Astrocyte of the cerebellum (primary cell): ENCODE results near the gene C7orf57.

Experiments used
- DNase-seq: peaks from one replicate; pipeline ENCODE4 v3.0.0-alpha.2; 2011; ENCODE audit warnings: low read depth
- H3K4me3 ChIP-seq: 2 replicates; pipeline ENCODE4 v1.5.1; 2011; ENCODE audit warnings: mild to moderate bottlenecking, low read depth, low read length, moderate library complexity
- in situ Hi-C: cut with HindIII; loops from 2 replicates; pipeline ENCODE4 v1.10.0; 2017; ENCODE audit warnings: low sequenced_read_pairs
- TF ChIP-seq, protein P1 (sequence below): IDR thresholded peaks from 2 replicates; pipeline ENCODE4 v1.5.1; 2012; ENCODE audit warnings: low read length, low read depth, moderate library complexity, mild to moderate bottlenecking; ENCODE audit errors: missing control alignments

C7orf57 gene

DNA sequence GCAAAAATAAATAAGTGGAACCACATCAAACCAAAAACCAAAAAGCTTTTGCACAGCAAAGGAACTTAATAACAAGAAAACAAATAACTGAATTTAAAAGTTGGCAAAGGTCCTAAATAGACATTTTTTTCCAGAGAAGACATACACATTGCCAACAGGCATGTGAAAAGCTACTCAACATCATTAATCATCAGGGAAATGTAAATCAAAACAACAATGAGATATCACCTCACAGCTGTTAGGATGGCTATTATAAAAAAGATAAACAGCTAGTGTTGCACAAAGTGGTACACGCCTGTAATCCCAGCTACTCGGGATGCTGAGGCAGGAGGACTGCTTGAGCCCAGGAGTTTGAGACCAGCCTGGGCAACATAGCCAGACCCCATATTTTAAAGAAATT is 4.2 kb upstream of the C7orf57 start:
- in situ Hi-C loops = no loop called here
- TF ChIP-seq, protein P1, sequence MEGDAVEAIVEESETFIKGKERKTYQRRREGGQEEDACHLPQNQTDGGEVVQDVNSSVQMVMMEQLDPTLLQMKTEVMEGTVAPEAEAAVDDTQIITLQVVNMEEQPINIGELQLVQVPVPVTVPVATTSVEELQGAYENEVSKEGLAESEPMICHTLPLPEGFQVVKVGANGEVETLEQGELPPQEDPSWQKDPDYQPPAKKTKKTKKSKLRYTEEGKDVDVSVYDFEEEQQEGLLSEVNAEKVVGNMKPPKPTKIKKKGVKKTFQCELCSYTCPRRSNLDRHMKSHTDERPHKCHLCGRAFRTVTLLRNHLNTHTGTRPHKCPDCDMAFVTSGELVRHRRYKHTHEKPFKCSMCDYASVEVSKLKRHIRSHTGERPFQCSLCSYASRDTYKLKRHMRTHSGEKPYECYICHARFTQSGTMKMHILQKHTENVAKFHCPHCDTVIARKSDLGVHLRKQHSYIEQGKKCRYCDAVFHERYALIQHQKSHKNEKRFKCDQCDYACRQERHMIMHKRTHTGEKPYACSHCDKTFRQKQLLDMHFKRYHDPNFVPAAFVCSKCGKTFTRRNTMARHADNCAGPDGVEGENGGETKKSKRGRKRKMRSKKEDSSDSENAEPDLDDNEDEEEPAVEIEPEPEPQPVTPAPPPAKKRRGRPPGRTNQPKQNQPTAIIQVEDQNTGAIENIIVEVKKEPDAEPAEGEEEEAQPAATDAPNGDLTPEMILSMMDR = no peak
- no peak for DNase-seq
- no peak overlapping the region for H3K4me3 ChIP-seq

GRCh38 chr7:48033922-48034321 is 1.4 kb upstream of the C7orf57 start:
- DNase-seq = no peak
- in situ Hi-C loops = no loop called here
- TF ChIP-seq, protein P1 = no peak
- H3K4me3 ChIP-seq = no peak overlapping the region

GRCh38 chr7:48035967-48036478 is 680 bp downstream of the C7orf57 start:
- in situ Hi-C loops = no loop called here
- TF ChIP-seq, protein P1 = no peak
- H3K4me3 ChIP-seq = peak overlapping the region; percentile 58
- DNase-seq = no peak

GRCh38 chr7:48038815-48039506 is 3.6 kb downstream of the C7orf57 start:
- in situ Hi-C loops = no loop called here
- no peak overlapping the region for H3K4me3 ChIP-seq
- TF ChIP-seq, protein P1 = no peak
- DNase-seq = no peak

DNA sequence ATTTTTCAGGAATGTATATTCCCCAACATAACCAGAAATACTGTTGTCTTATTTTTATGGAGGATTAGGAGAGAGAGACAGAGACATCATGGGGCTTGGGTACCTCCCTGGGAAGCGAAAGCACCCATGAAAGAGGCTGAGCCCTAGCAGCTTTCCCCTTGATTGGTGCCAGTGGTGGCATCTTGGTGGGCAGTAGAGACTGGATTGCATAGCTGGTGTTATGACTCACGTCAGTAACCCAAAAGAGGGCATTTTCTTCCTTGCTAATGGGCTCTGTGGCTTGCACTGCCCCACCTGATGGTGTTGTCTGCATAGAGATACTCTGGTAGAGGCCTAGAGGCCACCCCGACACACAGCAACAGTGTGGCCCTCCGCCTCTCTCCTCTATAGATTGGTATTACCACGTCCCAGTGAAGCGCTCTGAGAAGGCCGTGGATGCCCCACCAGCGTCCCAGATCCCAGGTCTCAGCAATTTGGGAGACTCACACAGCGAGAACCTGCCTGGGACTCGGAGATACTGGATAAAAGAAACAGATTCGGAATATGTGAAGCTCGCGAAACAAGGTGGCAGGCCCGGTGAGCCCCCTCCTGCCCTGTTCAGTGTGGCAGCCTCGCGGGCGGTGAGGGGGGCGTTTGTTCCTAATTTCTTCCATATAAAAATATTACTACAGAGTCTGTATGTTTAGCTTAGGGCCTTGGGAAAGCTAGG is 5.8 kb downstream of the C7orf57 start:
- no peak overlapping the region for H3K4me3 ChIP-seq
- in situ Hi-C loops = no loop called here
- no peak for DNase-seq
- TF ChIP-seq, protein P1 = no peak

DNA sequence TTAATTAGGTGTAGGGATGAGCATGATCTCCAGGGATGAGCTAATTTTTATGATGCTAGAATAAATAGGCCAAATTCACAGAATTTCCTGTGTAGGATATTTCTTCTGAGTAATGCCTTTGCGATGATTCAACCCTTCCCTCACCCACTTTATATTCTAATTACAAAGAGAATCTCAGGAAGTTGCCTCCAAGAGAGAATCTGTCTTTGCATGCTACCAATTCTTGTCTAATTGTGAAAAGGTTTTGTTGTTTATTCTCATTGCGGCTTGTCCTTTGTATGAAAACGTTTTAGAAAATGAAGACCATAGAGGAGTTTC is 6.3 kb downstream of the C7orf57 start:
- in situ Hi-C loops = no loop called here
- TF ChIP-seq, protein P1 = no peak

More for the DNA sequence above, 6.3 kb downstream of the C7orf57 start:
- no peak overlapping the region for H3K4me3 ChIP-seq
- DNase-seq = peak; percentile 19
